HL-60 (cell line): ENCODE measurements around the gene PABPN1L.

Experiments
- DNase-seq, 2 experiments: peaks; one replicate each; pipeline ENCODE4 v3.0.0-alpha.2; 2010 to 2020; ENCODE audit warnings: low read depth in 1 of 2, low spot score in 1 of 2
- H3K27ac ChIP-seq: fragments of 250-450 bp; sonication (Bioruptor Pico); replicated peaks from 2 replicates; pipeline ENCODE4 v1.5.1; 2020; ENCODE audit warnings: mild to moderate bottlenecking, moderate library complexity
- H3K27me3 ChIP-seq: fragments of 250-450 bp; sonication (Bioruptor Pico); 2 replicates; pipeline ENCODE4 v1.5.1; 2021; ENCODE audit warnings: mild to moderate bottlenecking, moderate library complexity; ENCODE audit not compliant: insufficient read depth, poor library complexity, severe bottlenecking
- H3K4me3 ChIP-seq: replicated peaks from 2 replicates; pipeline ENCODE4 v1.5.1; 2011; ENCODE audit warnings: mild to moderate bottlenecking, control low read depth, low read length; ENCODE audit not compliant: insufficient read depth
- CTCF ChIP-seq: IDR thresholded peaks from one replicate; pipeline ENCODE4 v1.5.1; 2011; ENCODE audit warnings: low read length, control low read depth, inconsistent platforms; ENCODE audit not compliant: insufficient read depth
- GABPA ChIP-seq: IDR thresholded peaks from 2 replicates; pipeline ENCODE4 v1.6.1; 2012; ENCODE audit warnings: low read depth
- POLR2AphosphoS5 ChIP-seq: IDR thresholded peaks from 2 replicates; pipeline ENCODE4 v1.6.1; 2012; ENCODE audit warnings: low read depth
- REST ChIP-seq: IDR thresholded peaks from 2 replicates; pipeline ENCODE4 v1.6.1; 2012; ENCODE audit warnings: low read depth; ENCODE audit not compliant: insufficient replicate concordance
- SPI1 ChIP-seq: IDR thresholded peaks from 2 replicates; pipeline ENCODE4 v1.6.1; 2012; ENCODE audit warnings: low read depth, mild to moderate bottlenecking, borderline replicate concordance

The PABPN1L gene

DNA sequence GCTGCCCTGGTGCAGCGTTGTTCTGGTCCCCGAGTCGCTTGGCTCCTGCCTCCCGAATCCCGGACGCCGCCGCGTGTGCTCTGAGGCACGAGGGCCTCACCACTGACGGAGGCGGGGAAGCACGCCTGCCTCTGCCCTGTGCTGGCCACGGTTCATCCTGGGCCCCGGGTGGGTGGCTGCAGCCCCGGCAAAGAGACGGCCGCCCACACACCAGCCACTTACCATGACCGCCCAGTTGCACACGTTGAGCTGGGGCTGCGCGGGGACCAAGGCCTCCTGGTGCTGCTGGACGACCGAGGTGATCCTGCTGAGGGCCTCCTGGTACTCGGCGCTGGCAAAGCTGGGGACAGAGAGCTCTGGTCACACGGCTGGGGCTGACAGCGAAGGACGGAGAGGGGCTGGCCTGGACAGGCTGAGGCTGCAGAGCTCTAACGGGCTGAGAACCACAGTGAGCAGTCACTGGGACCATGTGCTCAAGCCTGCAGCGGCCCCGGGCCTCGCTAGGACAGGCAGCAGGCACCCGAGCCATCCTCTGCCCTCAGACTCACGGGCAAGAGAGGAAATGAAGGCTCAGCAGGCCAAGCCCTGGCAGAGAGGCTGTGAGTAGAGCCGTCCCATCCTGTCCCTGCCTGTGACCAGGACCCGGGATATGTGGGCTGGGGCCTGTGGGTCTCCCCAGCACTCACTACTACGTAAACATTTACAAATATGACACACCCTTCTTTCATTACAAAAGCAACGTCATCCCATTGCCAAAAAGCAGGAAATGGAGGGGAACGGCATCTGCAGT is 48.5 kb downstream of the PABPN1L start:
- no peak for DNase-seq
- Histone ChIP-seq H3K27ac (no peak overlapping the region), H3K27me3 (no peaks in the 10 kb centered on the region), H3K4me3 (no peak overlapping the region)
- TF ChIP-seq POLR2AphosphoS5 (peak; percentile 15; the same call in 1 of the 2 replicates), REST (no peak), SPI1 (no peak), GABPA (no peak)

GRCh38 chr16:88816736-88817535 is 49.5 kb downstream of the PABPN1L start:
- Histone ChIP-seq H3K27me3 (no peaks in the 10 kb centered on the region), H3K4me3 (no peak overlapping the region), H3K27ac (no peak overlapping the region)
- TF ChIP-seq POLR2AphosphoS5 (no peak), CTCF (no peak)
- DNase-seq: no peak

DNA sequence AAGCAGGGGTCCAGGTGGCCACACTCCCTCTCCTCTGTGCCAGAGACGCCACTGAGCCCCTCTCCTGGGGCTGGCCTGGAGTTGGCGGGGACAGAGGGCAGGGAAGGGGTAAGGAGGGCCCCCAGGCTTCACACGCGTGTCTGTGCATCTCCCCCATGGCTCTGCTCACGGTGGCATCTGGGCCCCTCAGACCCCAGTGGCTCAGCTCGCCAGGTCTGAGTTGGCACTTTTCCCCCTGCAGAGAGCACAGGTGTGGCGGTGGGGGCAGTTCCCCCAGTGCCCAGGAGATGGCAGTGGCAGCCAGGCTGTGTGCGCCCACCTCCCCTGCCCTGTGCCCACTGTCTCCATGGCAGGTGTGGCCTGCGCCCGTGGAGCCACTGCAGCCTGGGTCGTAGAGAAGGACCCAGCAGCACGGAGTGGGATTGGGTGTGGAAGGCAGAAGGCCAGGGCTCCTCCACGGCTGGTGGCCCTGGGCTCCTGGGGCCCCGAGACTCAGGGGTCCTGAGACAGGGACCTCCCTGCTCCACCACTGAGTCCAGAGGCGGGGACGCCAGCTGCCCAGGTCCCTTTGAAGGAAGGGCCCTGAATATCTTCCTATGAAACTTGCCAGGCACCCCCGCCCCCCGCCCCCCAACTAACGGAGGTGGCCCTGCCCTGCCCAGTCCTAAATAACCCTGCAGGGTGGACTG is 50.4 kb downstream of the PABPN1L start:
- no peaks in the 10 kb centered on the region for H3K27me3 ChIP-seq
- TF ChIP-seq GABPA (no peak), CTCF (peak; percentile 35)
- no peak overlapping the region for H3K4me3 ChIP-seq
- peak in 1 of 2 experiments; percentile 27 for DNase-seq
- H3K27ac ChIP-seq: no peak overlapping the region

DNA sequence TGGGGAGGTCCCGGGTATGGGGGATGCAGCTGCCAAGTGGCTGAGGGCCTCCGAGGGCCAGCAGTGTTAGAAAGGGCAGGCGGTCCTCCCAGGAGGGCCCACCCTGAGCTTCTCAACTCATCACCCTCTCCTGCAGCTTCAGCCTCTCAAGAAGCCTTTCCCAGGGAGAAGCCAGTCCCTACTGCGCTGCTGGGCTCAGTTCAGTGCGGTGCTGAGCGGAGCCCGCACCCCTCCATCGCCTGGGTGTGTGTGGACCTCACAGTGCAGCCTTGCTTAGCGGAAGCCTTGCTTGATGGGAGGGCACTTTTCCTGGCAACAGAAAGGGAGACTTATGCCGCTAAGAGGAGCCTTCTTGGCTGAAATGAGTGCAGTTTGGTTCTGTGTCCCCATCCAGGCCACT is 51.2 kb downstream of the PABPN1L start:
- no peak for DNase-seq
- Histone ChIP-seq H3K27ac (no peak overlapping the region), H3K4me3 (no peak overlapping the region), H3K27me3 (no peaks in the 10 kb centered on the region)
- TF ChIP-seq GABPA (no peak), REST (no peak), SPI1 (no peak), CTCF (no peak), POLR2AphosphoS5 (no peak)
